ENCODE data around the gene GRIK3.

The GRIK3 gene

GRCh38 chr1:36977731-36978406, 56.4 kb downstream of the GRIK3 start:
- no peak for DNase-seq

- no peak for DNase-seq
Observed at GRCh38 chr1:36975642-36976041, 58.7 kb downstream of the GRIK3 start.

- DNase-seq: no peak
Observed at GRCh38 chr1:36973056-36973455, 61.3 kb downstream of the GRIK3 start.

DNA sequence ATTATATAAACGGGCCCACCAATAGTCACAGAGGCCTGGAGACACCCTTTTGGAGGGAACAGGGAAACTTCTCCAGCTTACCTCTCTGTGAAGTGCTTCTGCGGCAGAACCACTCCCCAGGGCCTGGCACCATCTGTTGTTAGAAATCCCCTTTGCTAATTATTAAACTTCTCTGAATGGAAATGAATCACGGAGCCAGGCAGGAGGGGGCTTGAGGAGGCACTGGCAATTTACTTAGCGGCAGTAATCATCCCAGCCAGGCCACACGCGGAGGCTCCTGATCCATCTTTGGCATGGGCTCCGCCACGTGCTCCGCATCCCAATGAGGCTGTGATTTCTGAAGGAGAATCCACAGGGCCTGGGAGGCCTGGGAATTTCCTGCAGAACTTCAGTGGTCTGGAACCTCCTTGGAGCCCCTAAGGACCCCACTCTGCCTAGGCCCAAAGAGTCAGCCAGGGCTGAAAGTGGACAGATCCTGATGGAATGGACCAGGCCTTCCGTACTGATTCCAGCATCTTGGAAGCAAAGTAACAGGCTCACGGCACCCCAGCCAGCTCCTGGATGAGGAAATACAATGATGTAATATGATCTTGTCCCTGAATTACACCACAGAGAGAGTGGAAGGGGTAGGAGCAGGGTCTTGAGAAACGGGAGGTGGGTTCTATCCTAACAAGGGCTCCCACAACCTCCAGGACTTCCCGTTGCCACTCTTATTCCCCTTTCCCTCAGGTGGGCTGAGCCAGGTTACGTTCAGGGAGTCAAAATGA, 62.3 kb downstream of the GRIK3 start:
- DNase-seq: no peak

- no peak for DNase-seq
Observed at GRCh38 chr1:36968730-36969129, 65.6 kb downstream of the GRIK3 start.

GRCh38 chr1:36966242-36966641, 68.1 kb downstream of the GRIK3 start:
- no peak for DNase-seq

- DNase-seq: no peak
Observed at GRCh38 chr1:36965275-36966159, 68.8 kb downstream of the GRIK3 start.

- DNase-seq: no peak
Observed at GRCh38 chr1:36964830-36965229, 69.5 kb downstream of the GRIK3 start.

- DNase-seq: no peak
Observed at GRCh38 chr1:36963006-36963405, 71.3 kb downstream of the GRIK3 start.

- no peak for DNase-seq
Observed at GRCh38 chr1:36961062-36961615, 73.2 kb downstream of the GRIK3 start.

GRCh38 chr1:36956570-36956969, 77.7 kb downstream of the GRIK3 start:
- DNase-seq: no peak

DNA sequence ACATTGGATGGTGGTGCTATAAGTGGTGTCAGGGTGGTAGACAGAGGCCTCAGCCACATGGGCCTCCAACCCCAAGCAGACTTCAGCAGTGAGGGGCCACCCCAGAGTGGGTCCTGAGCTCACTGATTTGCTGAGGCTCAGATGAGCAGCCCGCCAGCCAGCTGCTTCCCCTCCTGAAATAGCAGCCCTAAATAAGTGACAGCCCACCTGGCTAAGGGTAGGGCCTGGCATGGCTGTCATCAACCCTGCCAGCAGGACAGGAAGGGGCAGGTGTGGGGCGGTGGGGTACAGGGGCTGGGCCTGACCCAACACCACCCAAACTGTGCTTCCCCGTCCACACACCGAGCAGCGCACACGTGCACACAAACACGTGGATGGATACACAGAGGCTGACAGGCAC, 79.3 kb downstream of the GRIK3 start:
- no peak for DNase-seq

DNA sequence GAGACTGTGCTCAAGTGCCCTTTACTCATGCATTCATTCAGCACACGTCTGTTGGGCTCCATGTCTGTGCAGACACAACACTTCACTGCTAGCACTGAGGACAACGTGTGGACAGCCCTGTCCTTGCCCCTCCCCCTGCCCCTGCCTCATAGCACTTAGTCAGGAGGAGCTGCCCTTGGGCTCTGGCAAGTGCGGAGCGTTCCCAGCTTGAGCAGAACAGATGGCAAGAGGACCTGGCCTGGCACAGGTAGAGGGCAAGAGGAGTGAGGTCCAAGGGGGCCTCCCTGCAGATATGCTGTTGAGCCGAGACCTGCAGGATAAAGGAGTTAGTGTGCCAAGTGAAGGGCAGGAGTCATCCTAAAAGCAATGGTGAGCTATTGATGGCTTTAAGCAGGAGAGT, 81.3 kb downstream of the GRIK3 start:
- DNase-seq: no peak

DNA sequence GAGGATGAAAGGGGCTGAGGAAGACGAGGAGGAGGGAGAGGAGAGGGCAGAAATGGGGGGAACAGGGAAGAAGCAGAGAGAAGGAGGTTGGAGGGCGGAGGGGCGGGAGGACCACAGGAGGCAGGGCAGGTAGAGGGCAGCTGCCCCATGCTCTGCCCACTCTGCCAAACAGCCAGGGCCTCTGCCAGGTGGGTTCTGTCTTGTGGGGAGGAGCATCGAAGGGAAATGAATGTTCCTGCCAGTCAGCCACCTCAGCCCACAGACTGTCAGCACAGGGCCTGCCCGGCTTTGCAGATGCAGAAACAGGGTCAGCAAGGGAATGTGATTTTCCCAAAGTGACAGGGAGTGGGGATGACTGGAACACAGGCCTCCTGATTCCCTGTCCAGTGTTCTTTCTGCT, 82.6 kb downstream of the GRIK3 start:
- DNase-seq: no peak

GRCh38 chr1:36951292-36951750, 83.0 kb downstream of the GRIK3 start:
- no peak for DNase-seq

- no peak for DNase-seq
Observed at GRCh38 chr1:36950604-36951291, 83.6 kb downstream of the GRIK3 start.

DNA sequence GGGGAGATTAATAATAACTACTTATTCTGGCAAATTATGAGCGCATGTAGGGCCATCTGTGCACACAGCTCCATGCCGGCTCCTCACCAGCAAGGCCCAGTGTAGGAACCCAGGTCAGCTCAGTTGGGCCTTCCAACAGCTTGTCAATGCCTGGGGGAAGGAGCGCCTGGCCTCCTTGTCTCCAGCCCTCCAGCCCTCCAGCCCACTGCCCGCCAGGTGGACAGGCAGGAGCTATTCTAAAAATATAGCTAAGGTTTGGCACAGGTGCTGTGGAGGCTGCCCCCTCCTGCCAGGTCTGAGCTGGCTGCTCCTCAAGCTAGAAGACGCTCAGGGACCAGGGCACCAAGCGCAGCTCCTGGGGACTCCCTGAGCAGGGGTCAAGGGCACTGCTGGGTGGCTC, 85.7 kb downstream of the GRIK3 start:
- no peak for DNase-seq

GRCh38 chr1:36948147-36948546, 86.2 kb downstream of the GRIK3 start:
- DNase-seq: no peak

DNA sequence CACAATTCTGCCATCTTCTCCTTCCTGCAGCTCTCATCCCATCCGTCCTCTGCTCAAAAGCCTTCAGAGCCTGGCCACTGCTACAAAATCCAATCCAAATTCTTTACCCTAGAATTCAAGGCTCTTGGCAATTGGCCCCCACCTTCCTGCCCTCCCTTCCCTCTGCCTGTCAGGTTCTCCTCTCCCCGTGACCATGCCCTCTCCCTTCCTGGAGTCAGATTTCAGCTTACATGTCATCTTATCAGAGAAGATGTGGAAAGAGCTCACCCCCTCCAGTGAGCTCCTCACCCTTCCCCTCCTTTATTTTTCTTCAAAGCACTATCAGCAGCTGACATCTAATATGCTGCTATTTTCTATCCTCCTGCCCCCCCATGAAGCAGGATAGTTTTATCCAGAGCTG, 86.9 kb downstream of the GRIK3 start:
- no peak for DNase-seq

DNA sequence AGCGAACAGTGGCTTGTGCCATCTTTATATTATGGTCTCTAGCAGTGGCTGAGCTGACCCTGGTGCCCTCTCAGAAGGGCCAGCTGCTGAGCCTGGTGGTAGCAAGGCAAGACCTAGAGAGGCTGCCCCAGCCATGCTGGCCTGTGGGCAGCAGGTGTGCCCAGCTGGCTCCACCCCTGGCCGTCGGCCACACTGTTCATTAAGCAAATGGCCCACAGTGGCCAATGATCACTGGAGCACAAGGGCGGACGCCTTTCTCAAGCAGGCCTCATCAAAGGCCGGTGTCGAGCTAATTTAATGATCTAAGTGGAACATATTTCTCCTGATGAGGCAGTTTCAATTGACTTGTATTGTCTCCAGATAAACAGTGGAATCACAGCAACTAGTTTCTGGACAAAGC, 89.4 kb downstream of the GRIK3 start:
- no peak for DNase-seq

- no peak for DNase-seq
Observed at GRCh38 chr1:36942148-36942547, 92.2 kb downstream of the GRIK3 start.

DNA sequence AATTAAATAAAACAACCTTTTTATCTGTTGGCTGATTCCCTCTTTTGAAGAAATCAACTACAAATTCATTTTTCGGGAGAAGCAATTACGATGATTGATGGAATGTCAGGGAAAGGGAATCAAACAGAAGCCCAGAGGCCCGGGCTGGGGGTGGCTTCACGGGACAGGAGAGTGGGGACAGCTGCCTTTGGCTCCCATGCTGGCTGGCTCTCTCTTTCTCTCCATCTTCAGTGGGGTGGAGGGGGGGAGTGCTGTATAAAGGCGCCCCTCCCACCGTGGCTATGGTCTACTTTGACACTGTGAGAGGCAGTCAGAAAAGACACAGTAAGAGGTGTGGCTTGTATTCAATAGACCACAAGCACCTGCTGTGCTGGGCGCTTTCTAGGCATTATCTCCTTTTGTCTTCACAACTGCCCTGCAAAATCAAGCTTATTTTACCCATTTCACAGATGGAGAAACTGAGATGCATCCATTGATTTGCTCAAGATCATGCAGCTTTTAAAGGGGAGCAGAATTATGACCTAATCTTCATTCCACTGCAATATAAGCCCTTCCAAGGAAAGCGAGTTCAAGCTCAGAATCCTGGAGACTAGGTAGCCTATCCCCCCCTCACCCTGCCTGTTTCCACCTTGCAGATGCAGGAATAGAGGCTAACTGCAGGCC, 92.9 kb downstream of the GRIK3 start:
- no peak for DNase-seq
